GM13976 (cell line): ENCODE data around the gene MAN1C1.

Experiments
- DNase-seq: peaks from one replicate; pipeline ENCODE4 v3.0.0; 2012; ENCODE audit warnings: low spot score
- in situ Hi-C: fragments of 300-500 bp; cut with MboI; formaldehyde crosslinking; loops from one replicate; pipeline ENCODE4 v1.12.0; 2022; ENCODE audit warnings: low sequenced_read_pairs, mixed read lengths, inconsistent platforms; ENCODE audit not compliant: unreplicated experiment
- TF ChIP-seq, protein P1 (sequence below): IDR thresholded peaks from 2 replicates; pipeline ENCODE4 v1.5.1; 2012; ENCODE audit warnings: borderline replicate concordance, mild to moderate bottlenecking; ENCODE audit not compliant: insufficient read depth; ENCODE audit errors: extremely low read depth, missing control alignments, control extremely low read depth

Gene MAN1C1

DNA sequence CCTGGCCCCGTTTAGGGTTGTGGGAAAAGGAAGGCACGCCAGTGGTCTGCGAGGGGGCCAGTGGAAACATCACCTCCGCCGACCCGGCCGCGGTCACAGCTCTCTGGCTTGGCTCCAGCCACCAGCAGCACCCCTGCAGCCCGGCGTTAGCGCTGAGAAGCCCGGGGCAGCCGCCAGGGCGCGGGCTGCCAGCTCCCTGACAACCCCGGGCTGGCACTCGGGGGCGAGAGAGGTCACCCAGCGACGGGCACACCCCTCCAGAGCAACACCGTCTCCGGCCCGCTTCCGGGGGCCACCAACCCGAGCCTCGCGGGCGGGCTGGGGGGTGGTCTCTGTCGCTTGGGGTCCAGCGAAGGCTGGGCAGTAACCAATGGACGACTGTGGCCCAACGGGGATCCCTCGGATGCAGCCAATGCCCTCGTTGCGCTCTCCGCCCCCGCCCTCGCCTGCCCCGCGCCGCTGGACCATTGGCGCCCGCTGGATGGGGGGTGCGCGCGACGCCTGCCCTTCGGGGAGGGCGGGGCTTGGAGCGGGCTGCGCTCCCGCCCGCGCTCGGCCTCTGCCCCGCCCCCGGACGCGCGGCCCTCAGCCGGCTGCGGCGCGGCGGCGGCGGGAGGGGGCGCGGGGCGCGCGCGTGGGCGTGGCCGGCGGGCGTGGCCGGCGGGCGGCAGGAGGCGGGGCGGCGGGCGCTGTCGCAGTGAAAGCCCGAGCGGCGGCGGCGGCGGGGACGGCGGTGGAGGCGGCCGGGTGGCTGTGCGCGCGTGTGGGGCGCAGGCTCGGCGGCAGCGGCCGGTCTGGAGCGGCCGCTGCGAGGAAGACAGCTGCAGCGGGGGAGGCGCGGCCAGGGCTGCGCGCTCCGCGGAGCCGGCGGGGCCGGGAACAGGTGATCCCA, at the start of gene MAN1C1:
MAN1C1 (plus strand) TSS at position 697 of the 892 bp plus-strand sequence. CDS start 1,007 bp downstream, outside the sequence.
- DNase-seq = peak; percentile 95
- TF ChIP-seq, protein P1, sequence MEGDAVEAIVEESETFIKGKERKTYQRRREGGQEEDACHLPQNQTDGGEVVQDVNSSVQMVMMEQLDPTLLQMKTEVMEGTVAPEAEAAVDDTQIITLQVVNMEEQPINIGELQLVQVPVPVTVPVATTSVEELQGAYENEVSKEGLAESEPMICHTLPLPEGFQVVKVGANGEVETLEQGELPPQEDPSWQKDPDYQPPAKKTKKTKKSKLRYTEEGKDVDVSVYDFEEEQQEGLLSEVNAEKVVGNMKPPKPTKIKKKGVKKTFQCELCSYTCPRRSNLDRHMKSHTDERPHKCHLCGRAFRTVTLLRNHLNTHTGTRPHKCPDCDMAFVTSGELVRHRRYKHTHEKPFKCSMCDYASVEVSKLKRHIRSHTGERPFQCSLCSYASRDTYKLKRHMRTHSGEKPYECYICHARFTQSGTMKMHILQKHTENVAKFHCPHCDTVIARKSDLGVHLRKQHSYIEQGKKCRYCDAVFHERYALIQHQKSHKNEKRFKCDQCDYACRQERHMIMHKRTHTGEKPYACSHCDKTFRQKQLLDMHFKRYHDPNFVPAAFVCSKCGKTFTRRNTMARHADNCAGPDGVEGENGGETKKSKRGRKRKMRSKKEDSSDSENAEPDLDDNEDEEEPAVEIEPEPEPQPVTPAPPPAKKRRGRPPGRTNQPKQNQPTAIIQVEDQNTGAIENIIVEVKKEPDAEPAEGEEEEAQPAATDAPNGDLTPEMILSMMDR = no peak
- in situ Hi-C loops = no loop called here

- in situ Hi-C loops = no loop called here
- DNase-seq = no peak
- TF ChIP-seq, protein P1 = no peak
Observed at GRCh38 chr1:25567710-25568089, 48.9 kb upstream of the MAN1C1 start.

GRCh38 chr1:25568090-25568833, 48.3 kb upstream of the MAN1C1 start:
- no peak for DNase-seq
- TF ChIP-seq, protein P1 = no peak
- in situ Hi-C loops = no loop called here

GRCh38 chr1:25568834-25569596, 47.6 kb upstream of the MAN1C1 start:
- TF ChIP-seq, protein P1 = no peak
- no peak for DNase-seq
- in situ Hi-C loops = no loop called here

GRCh38 chr1:25569597-25570396, 46.8 kb upstream of the MAN1C1 start:
- in situ Hi-C loops = no loop called here
- DNase-seq = no peak
- TF ChIP-seq, protein P1 = no peak
